GM19455 (cell line): ENCODE data around the gene GAD1.

Experiments used
- ATAC-seq: cut with Tn5 transposase; IDR thresholded peaks from one replicate; pipeline ENCODE4 v1.9.1; 2021; ENCODE audit not compliant: unreplicated experiment

GAD1 gene

DNA sequence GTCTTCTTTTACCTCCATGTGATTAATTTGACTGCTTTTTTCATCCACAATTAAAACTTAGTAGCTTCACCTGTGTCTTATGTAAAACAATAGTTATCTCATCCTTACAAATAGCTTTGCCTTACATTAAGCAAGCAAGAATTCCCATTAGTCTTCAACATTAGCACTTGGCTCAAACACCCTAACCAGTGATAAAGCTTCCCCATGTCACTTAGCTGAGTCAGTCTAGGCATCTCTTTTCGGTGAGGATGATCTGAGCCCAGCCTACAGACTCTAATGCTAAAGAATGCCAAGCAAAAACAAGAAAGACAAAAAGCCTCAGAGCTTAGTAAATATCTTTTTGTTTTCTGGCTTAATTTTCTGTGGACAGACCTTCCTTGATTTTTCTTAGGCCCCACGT lies 26.1 kb downstream of the GAD1 start:
- no peak for ATAC-seq

DNA sequence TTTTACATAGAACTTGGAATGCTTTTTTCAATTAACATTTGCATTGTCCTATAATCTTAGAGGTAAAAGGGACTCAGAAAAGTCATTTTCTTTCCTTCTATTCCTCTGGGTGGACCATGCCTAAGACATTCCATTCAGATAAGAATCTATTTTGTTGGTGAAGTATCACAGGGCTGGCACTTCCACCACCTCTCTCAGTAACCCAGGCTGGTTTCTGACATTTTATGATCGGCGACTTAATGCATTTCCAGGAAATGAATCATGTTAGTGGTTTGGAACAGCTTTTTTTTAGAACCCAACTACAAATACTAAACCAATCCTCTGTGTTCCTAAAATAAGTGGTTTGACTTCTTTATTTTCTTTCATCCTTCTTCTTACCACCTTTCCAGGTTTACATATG lies 27.0 kb downstream of the GAD1 start:
- no peak for ATAC-seq

DNA sequence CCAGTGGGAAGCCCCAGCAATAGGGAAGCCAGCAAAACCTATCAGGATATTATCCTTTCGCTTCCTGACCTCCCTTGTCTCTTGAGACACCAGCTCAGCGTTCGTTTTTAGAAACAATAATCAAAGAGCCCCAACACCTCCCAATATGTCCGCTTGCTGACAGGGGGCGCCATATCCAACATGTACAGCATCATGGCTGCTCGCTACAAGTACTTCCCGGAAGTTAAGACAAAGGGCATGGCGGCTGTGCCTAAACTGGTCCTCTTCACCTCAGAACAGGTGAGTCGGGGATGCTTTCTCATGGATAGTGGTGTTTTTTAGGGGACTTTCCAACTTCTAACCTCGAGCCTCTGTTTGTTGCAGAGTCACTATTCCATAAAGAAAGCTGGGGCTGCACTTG lies 28.7 kb downstream of the GAD1 start:
- ATAC-seq = no peak

GRCh38 chr2:170846314-170846713 lies 29.6 kb downstream of the GAD1 start:
- ATAC-seq = no peak

DNA sequence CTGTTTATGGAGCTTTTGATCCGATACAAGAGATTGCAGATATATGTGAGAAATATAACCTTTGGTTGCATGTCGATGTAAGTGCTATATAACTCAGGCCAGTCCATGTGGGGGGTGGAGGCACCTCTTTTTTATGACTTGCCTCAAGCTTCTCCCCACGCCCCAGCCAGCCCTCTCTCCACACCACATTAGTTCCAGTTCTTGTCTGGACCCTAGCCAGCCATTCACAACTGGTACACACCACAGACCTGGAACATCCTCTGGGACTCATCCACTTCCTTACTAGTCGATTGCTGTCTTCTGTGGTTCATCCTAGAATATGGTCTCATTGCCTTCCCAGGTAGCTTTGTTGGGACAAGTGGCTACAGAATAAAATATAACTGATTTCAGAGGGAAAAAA lies 31.0 kb downstream of the GAD1 start:
- no peak for ATAC-seq

GRCh38 chr2:170848587-170848986 lies 31.9 kb downstream of the GAD1 start:
- ATAC-seq = no peak

- ATAC-seq = no peak
Measured at GRCh38 chr2:170850251-170850650, 33.6 kb downstream of the GAD1 start.

- no peak for ATAC-seq
Measured at GRCh38 chr2:170851635-170852034, 34.9 kb downstream of the GAD1 start.

GRCh38 chr2:170856066-170856465 lies 39.4 kb downstream of the GAD1 start:
- no peak for ATAC-seq

DNA sequence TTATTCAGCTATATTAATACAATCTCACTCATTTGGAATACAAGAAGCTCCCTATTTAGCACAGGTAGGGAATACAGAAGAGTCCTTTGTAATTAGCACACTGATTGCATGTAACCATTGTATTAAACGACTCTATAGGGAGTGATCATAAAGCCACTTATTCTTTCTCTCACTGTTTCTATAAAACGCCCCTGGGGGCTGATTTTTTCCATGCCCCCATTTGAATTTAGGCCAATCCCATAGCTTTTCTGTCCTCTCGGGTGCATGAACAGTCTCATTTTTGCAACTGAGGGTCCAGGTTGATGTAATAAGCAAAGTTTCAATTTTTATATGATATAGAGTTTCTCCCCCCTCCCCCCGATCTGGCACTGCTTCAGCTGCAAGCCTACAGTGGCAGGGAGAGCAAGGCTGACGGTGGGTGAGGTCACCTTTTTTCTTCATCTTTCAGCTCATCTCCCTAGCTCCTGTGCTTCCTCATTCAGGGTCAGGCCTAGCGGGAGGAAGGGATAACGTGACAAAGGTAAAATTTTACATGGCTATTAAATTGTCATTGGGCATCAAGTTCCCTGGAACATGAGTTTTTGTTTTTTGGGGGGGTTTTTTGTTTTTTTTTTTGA lies 45.7 kb downstream of the GAD1 start:
- ATAC-seq = no peak

DNA sequence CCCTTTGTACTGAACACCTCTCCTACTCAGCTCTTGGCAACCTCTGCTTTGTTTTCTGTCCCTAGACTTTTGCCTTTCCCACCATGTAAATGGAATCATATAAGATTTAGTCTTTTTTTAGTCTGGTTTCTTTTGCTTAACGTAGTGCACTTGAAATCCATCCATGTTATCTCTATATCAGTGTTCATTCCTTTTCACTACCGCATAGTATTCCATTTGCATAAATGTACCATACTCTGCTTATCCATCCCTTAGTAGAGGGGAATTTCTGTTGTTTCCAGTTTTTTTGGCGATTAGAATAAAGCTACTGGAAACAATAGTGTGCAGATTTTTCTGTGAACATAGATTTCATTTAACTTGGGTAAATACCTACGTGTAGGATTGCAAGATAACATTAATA lies 46.4 kb downstream of the GAD1 start:
- no peak for ATAC-seq

- no peak for ATAC-seq
Measured at GRCh38 chr2:170869036-170869435, 52.3 kb downstream of the GAD1 start.

- ATAC-seq = no peak
Measured at GRCh38 chr2:170869461-170869860, 52.8 kb downstream of the GAD1 start.

DNA sequence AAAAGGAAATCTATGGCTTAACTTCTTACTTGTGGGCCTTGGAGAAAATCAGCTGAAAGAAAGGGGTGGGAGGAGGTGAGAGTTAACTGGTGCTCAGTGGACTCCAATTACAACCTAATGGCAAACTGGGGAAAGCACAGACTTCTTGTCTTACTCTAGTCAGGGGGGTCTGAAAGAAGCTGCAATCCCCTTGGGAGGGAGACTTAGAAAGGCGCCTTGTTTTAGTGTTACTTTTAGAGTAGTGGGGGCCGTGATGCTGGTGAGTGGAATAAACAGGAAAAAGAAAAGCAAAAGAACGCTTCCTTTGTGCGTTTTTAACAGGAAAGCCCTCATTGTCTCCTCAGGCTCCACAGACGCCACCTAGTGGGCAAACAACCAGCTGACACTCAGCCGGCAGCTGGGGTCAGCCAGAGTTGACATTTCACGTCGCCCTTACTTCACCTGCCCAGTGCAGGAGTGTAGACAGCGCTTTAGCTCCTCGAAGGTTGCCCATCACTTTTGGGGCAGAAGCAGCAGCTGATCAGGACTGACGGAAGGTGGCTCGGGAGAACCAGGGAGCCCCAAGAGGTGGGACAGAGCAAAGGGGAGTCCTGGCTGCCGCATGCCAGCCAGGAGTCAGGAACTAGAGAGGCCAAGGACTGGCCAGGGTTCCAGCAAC lies 56.5 kb downstream of the GAD1 start:
- ATAC-seq = peak; percentile 97

- ATAC-seq = no peak
Measured at GRCh38 chr2:170878066-170878465, 61.4 kb downstream of the GAD1 start.

- no peak for ATAC-seq
Measured at GRCh38 chr2:170878505-170878904, 61.8 kb downstream of the GAD1 start.

DNA sequence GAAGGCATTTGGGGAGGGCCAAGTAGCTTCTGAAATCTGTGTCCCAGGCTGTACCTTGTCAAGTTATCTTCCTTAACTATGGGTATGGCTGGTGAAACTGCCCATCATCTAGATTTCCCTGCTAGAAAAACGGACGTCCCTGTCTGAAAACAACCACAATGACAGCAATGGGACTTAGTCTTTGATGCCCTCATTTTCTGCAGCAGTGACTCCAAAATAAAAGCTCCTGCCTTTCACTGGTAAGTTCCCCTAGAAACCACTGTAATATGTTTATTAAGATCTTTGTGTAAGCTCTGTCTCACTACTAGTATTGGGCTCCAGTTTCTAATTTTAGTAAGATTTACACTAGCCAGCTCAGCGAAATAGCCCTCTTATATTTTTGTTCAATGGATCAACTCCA lies 65.2 kb downstream of the GAD1 start:
- ATAC-seq = no peak

DNA sequence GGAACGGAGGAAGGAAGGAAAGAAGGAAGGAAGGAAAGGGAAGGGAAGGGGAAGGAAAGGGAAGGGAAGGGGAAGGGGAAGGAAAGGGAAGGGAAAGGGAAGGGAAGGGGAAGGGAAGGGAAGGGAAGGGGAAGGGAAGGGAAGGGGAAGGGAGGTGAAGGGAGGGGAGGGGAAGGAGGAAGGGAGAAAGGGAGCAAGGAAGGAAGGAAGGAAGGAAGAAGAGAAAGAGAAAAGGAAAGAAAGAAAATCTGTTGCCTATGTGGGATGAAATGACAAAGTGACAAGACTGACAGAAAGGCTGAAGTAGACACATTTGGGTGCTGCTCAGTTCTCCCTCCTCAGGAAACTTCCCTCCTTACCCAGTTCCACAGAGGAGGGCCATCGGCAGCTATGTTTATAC lies 66.1 kb downstream of the GAD1 start:
- no peak for ATAC-seq

- ATAC-seq = no peak
Measured at GRCh38 chr2:170883683-170884082, 67.0 kb downstream of the GAD1 start.

DNA sequence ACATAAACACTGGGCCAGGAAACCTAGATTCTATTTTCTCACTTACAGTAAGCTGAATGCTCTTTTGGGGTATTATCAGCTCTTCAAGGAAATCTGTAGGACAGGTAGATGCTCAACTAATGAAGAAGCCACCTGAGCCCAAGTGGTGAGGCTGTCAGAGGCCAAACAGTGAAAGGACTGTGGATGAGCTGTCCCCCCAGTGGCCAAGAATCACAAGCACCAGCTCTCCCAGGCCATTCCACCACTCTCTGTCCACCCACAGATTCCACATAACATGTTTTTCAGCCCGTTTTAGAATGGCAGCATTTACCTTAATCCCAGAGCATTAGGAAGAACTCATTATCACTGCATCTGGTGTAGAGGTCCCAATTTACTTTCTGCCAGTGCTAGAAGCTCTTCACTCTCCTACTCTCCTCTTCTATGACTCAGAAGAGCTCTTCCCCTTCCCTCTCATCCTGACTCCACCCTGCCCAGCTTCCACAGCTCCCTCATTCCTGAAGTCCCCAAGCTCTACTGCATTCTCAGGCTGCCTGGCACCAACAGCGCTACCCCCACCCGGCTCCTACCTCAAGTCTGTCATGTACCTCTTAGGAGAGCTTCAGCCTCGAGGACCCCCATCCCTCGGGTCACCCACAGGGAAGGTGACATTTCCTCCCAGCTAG lies 68.6 kb downstream of the GAD1 start:
- no peak for ATAC-seq

DNA sequence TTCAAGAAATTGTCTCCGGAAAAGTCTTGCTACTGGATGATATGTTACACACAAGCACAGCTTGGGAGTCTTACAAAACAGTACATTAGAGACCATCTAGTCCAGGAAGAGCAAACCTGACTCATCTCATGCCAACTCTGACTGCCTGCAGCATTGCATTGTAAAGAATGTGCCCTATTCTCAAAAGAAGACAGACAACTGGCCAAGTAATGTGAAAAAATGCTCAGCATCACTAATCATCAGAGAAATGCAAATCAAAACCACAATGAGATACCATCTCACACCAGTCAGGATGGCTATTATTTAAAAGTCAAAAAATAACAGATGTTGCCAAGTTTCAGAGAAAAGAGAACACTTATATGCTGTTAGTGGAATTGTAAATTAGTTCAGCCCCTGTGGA lies 69.7 kb downstream of the GAD1 start:
- no peak for ATAC-seq

DNA sequence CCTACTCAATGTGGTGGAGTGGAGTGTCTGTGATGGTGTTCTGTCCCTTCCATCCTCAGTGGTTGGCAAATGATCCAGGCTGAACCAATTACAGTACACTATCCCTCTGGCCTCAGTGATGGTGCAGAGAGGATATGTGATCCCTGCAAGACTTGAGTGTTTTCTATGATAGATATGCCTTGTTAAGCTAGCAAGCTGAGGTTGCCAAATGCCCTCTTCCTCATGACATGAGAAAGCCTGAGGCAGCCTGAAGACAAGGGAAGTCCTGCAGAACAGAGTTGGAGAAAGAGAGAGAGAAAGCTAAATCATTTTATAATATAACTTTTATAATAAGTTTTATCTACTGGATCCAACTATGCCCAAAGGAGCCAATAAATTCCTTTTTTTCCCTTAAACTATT lies 70.8 kb downstream of the GAD1 start:
- no peak for ATAC-seq

GRCh38 chr2:170887896-170888295 lies 71.2 kb downstream of the GAD1 start:
- no peak for ATAC-seq
